ENCODE measurements around the gene BTNL9. TPM values are rescaled to one million over a fixed set of nuclear protein-coding genes. Genes with fewer than 3 reads are reported as not detected.

Gene BTNL9
- total and polyA plus RNA-seq, 2 of the 13 experiments (the other 11 are each of a cell fraction or from before 2014, with no cell fraction given) = 0.13 TPM; not detected in 1

DNA sequence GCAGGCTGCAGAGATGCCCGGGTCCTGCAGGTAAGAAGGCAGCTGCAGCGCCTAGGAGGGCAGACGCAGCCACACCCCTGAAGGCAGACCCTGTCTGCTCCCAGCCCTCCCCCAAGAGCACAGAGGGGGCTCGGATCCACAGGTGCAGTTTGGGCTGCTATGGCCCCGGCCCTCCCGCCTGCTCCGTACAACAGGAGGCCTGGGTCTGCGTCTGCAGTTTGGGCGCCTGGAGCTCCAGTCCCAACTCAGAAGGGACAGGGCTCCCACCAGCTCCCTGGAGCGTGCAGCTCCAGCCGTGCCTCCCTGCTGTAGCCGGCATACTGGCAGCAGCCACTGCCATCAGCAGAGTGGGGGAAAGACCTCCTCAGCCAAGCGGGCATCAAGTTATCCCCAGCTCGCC lies 30.5 kb downstream of the BTNL9 start (continued):
- TF ChIP-seq ZNF24 (IDR thresholded peaks at IDR 0.05) (no peak), NCOA1 (CRISPR knock-in tag; IDR thresholded peaks at IDR 0.05) (no peak), KLF13 (CRISPR knock-in tag; IDR thresholded peaks at IDR 0.05) (no peak), SRY (CRISPR knock-in tag; IDR thresholded peaks at IDR 0.05) (no peak), SAP130 (CRISPR knock-in tag; IDR thresholded peaks at IDR 0.05; ENCODE audit: low read depth) (no peak), ZNF891 (CRISPR knock-in tag; IDR thresholded peaks at IDR 0.05) (no peak)
- TF ChIP-seq, protein P1, sequence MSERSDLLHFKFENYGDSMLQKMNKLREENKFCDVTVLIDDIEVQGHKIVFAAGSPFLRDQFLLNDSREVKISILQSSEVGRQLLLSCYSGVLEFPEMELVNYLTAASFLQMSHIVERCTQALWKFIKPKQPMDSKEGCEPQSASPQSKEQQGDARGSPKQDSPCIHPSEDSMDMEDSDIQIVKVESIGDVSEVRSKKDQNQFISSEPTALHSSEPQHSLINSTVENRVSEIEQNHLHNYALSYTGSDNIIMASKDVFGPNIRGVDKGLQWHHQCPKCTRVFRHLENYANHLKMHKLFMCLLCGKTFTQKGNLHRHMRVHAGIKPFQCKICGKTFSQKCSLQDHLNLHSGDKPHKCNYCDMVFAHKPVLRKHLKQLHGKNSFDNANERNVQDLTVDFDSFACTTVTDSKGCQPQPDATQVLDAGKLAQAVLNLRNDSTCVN (CRISPR knock-in tag; IDR thresholded peaks at IDR 0.05; ENCODE audit: borderline replicate concordance) = no peak
- TF ChIP-seq, protein P2, sequence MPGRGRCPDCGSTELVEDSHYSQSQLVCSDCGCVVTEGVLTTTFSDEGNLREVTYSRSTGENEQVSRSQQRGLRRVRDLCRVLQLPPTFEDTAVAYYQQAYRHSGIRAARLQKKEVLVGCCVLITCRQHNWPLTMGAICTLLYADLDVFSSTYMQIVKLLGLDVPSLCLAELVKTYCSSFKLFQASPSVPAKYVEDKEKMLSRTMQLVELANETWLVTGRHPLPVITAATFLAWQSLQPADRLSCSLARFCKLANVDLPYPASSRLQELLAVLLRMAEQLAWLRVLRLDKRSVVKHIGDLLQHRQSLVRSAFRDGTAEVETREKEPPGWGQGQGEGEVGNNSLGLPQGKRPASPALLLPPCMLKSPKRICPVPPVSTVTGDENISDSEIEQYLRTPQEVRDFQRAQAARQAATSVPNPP (CRISPR knock-in tag; IDR thresholded peaks at IDR 0.05) = no peak
- TF ChIP-seq, protein P3, sequence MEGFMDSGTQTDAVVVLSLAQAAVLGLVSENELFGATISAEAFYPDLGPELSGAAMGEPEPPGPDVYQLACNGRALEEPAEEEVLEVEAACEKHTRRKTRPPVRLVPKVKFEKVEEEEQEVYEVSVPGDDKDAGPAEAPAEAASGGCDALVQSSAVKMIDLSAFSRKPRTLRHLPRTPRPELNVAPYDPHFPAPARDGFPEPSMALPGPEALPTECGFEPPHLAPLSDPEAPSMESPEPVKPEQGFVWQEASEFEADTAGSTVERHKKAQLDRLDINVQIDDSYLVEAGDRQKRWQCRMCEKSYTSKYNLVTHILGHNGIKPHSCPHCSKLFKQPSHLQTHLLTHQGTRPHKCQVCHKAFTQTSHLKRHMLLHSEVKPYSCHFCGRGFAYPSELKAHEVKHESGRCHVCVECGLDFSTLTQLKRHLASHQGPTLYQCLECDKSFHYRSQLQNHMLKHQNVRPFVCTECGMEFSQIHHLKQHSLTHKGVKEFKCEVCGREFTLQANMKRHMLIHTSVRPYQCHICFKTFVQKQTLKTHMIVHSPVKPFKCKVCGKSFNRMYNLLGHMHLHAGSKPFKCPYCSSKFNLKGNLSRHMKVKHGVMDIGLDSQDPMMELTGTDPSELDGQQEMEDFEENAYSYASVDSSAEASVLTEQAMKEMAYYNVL (CRISPR knock-in tag; IDR thresholded peaks at IDR 0.05; ENCODE audit: borderline replicate concordance) = no peak

DNA sequence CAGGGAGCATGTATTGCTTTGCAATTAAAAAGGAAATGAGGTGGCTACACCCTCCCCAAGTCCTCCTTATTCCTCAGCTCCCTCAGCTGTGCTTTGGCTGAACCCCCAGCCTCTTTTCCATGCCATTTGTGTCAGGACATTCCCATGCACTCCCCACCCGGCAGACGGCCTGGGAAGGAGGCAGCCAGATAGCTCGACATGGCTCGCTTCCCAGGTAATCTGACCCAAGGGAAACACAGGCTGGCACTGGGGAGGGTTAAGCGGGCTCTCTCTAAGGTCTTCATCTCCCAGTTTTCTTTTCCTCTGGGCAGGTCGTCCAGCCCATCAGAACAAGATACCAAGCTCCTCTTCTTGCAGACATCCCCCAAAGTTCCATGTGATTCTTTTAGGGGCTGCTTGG lies 31.2 kb downstream of the BTNL9 start:
- no peak overlapping the region for H3K27ac ChIP-seq (ENCODE audit: extremely low read length, insufficient read depth, low read length)
- H4K20me1 ChIP-seq (ENCODE audit: insufficient read depth, low read length) = no peaks in the 10 kb centered on the region
- no peaks in the 10 kb centered on the region for H3K36me3 ChIP-seq (replicated peaks in 1 of 2; ENCODE audit: control insufficient read depth in 1 of 2, insufficient read depth in 2 of 2, low read length in 2 of 2)
- no peaks in the 10 kb centered on the region for H3K79me2 ChIP-seq (ENCODE audit: insufficient read depth, low read length)
- no peak for FAIRE-seq
- intact Hi-C loops (cut with micrococcal nuclease; ENCODE audit: unreplicated experiment) (no loop called here), in situ Hi-C loops (cut with HindIII; ENCODE audit: extremely low pct_ligation_motif_present, low pct_unique_long_range_greater_than_20kb) (no loop called here)
- DNase-seq (ENCODE audit: low spot score) = no peak
- POLR2A ChIA-PET = no interaction called here
- no peak overlapping the region for H3K4me3 ChIP-seq (replicated peaks in 1 of 3; ENCODE audit: insufficient read depth in 1 of 3, low read depth in 2 of 3, low read length in 3 of 3)
- 33% methylated on average over 5 of the region's 6 CpGs for WGBS (ENCODE audit: low lambda C conversion rate)
- TF ChIP-seq ZNF431 (CRISPR knock-in tag; IDR thresholded peaks at IDR 0.05; ENCODE audit: borderline replicate concordance, low read depth) = no peak
- no peak for TF ChIP-seq ZC3H13 (CRISPR knock-in tag; IDR thresholded peaks at IDR 0.05)
- no peak for TF ChIP-seq ZNF432 (CRISPR knock-in tag; IDR thresholded peaks at IDR 0.05; ENCODE audit: borderline replicate concordance)
- no peak for TF ChIP-seq TMF1 (CRISPR knock-in tag; IDR thresholded peaks at IDR 0.05; ENCODE audit: low read depth)
- no peak for TF ChIP-seq ZNF598 (CRISPR knock-in tag; IDR thresholded peaks at IDR 0.05; ENCODE audit: borderline replicate concordance)
- no peak for TF ChIP-seq ZNF761 (CRISPR knock-in tag; conservative IDR thresholded peaks at IDR 0.05)
- no peak for TF ChIP-seq ZBTB7A (CRISPR knock-in tag; IDR thresholded peaks at IDR 0.05)
- no peak for TF ChIP-seq RELA (CRISPR knock-in tag; IDR thresholded peaks at IDR 0.05)
- TF ChIP-seq, protein P4, sequence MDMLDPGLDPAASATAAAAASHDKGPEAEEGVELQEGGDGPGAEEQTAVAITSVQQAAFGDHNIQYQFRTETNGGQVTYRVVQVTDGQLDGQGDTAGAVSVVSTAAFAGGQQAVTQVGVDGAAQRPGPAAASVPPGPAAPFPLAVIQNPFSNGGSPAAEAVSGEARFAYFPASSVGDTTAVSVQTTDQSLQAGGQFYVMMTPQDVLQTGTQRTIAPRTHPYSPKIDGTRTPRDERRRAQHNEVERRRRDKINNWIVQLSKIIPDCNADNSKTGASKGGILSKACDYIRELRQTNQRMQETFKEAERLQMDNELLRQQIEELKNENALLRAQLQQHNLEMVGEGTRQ (IDR thresholded peaks at IDR 0.05; ENCODE audit: low read depth, low read length) = no peak
- TF ChIP-seq, protein P4 (CRISPR knock-in tag; IDR thresholded peaks at IDR 0.05; ENCODE audit: borderline replicate concordance) = no peak
- H3K27me3 ChIP-seq (ENCODE audit: control insufficient read depth in 1 of 2, insufficient read depth in 2 of 2, low read length in 2 of 2) = peaks cover 3 to 38% of the 10 kb centered on the region in 2 experiments; a peak in 3 of 5 replicates
- no peak overlapping the region for H2AFZ ChIP-seq (ENCODE audit: low read length)
- H3K4me2 ChIP-seq (ENCODE audit: low read depth, low read length) = no peak overlapping the region
- ATAC-seq = no peak
- no peak overlapping the region for H3K9ac ChIP-seq (ENCODE audit: insufficient read depth, low read depth, low read length)
- CTCF ChIA-PET (ENCODE audit: low intra/inter-chr PET ratio, low total read pairs) = no interaction called here
- no peaks in the 10 kb centered on the region for H3K4me1 ChIP-seq (ENCODE audit: insufficient read depth, low read length)
- no TSS peak for BruUV-seq (replicated peaks)
- H3K9me3 ChIP-seq (ENCODE audit: low read length) = no peaks in the 10 kb centered on the region
